HepG2 (cell line): Measurements from ENCODE around the gene UNC93A. TPM values are rescaled to one million over a fixed set of nuclear protein-coding genes. Genes with fewer than 3 reads are reported as not detected.

Experiments
- ATAC-seq: fragments of 200-7000 bp; cut with Tn5 transposase; 3 replicates; pipeline ENCODE4 v1.9.1; 2020; ENCODE audit warnings: mild to moderate bottlenecking, moderate library complexity
- BruUV-seq: library from RNA; stranded (reverse); fragments of 400-500 nt; replicated peaks from 2 replicates; lab custom pipeline; 2021; lab: Mats Ljungman, UMichigan
- CTCF ChIA-PET: fragments of 300-600 bp; formaldehyde crosslinking; extraction: SDS; loops from one replicate; lab custom pipeline; 2021; ENCODE audit warnings: low total read pairs, inconsistent platforms, low intra/inter-chr PET ratio; lab: Yijun Ruan, JAX
- POLR2A ChIA-PET: fragments of 350-600 bp; sonication (Branson Sonifier 250); formaldehyde crosslinking; loops from one replicate; lab custom pipeline; 2020; ENCODE audit warnings: antibody characterized with exemption, inconsistent platforms; lab: Yijun Ruan, JAX
- DNase-seq: peaks from one replicate; pipeline ENCODE4 v3.0.0-alpha.2; 2015; ENCODE audit warnings: low spot score
- FAIRE-seq: peaks from 3 replicates; lab custom pipeline; 2011; peaks lifted over from hg19 to GRCh38; lab: Jason Lieb, UNC
- H2AFZ ChIP-seq: one replicate; pipeline ENCODE4 v1.6.1; 2011; ENCODE audit warnings: low read length, inconsistent platforms
- H3K27ac ChIP-seq: fragments of 300-600 bp; 3 replicates; pipeline ENCODE4 v1.8.0; 2011; ENCODE audit warnings: mixed run types, mild to moderate bottlenecking, mixed read lengths, low read length, inconsistent platforms; ENCODE audit not compliant: insufficient read depth; ENCODE audit errors: extremely low read length
- H3K27me3 ChIP-seq, 2 experiments: fragments of 200-600 bp in 1 of 2; 2 replicates in 1 of 2; 3 replicates in 1 of 2; pipeline versions ENCODE4 v1.6.0 to v1.8.0; 2011; ENCODE audit warnings: low read length in 2 of 2, mild to moderate bottlenecking in 2 of 2, moderate library complexity in 2 of 2, inconsistent platforms in 1 of 2; ENCODE audit not compliant: insufficient read depth in 2 of 2, control insufficient read depth in 1 of 2
- H3K36me3 ChIP-seq, 2 experiments: fragments of 200-600 bp in 1 of 2; replicated peaks in 1 of 2; 2 replicates in 1 of 2; 3 replicates in 1 of 2; pipeline versions ENCODE4 v1.5.1 to v1.8.0; 2011; ENCODE audit warnings: low read length in 2 of 2, inconsistent platforms in 1 of 2; ENCODE audit not compliant: insufficient read depth in 2 of 2, control insufficient read depth in 1 of 2
- H3K4me1 ChIP-seq: 2 replicates; pipeline ENCODE4 v1.5.1; 2012; ENCODE audit warnings: low read length, inconsistent platforms; ENCODE audit not compliant: insufficient read depth
- H3K4me2 ChIP-seq: 2 replicates; pipeline ENCODE4 v1.6.0; 2011; ENCODE audit warnings: low read depth, low read length, inconsistent platforms
- H3K4me3 ChIP-seq, 3 experiments: fragments of 200-600 bp in 1 of 3; sonication (generic), shearing (Covaris generic) in 1 of 3; replicated peaks in 1 of 3; 2 replicates each; pipeline ENCODE4 v1.5.1; 2011 to 2016; ENCODE audit warnings: low read length in 3 of 3, inconsistent platforms in 2 of 3, low read depth in 2 of 3, mild to moderate bottlenecking in 2 of 3, control low read depth in 1 of 3, mixed read lengths in 1 of 3; ENCODE audit not compliant: insufficient read depth in 1 of 3
- H3K79me2 ChIP-seq: one replicate; pipeline ENCODE4 v1.6.1; 2011; ENCODE audit warnings: low read length, inconsistent platforms; ENCODE audit not compliant: insufficient read depth
- H3K9ac ChIP-seq: 2 replicates; pipeline ENCODE4 v1.6.0; 2011; ENCODE audit warnings: mild to moderate bottlenecking, low read depth, low read length, inconsistent platforms; ENCODE audit not compliant: insufficient read depth
- H3K9me3 ChIP-seq: 2 replicates; pipeline ENCODE4 v1.5.1; 2012; ENCODE audit warnings: mild to moderate bottlenecking, low read length
- H4K20me1 ChIP-seq: 2 replicates; pipeline ENCODE4 v1.6.0; 2011; ENCODE audit warnings: inconsistent platforms, mild to moderate bottlenecking, low read length, moderate library complexity; ENCODE audit not compliant: insufficient read depth
- CBX1 ChIP-seq: IDR thresholded peaks from one replicate; pipeline ENCODE4 v1.6.1; 2016; ENCODE audit warnings: antibody characterized with exemption, low read depth
- CCDC6 ChIP-seq: sonication (generic); formaldehyde crosslinking; IDR thresholded peaks from 2 replicates; pipeline ENCODE4 v1.8.1; 2022; ENCODE audit warnings: mild to moderate bottlenecking, missing genetic modification reagents, moderate library complexity
- HCFC1 ChIP-seq: fragments of 150-350 bp; IDR thresholded peaks from 2 replicates; pipeline ENCODE4 v1.6.1; 2014; ENCODE audit warnings: low read depth, low read length
- HNF4A ChIP-seq: sonication (generic); formaldehyde crosslinking; IDR thresholded peaks from 2 replicates; pipeline ENCODE4 v1.4.0; 2020; ENCODE audit warnings: missing genetic modification reagents
- MED1 ChIP-seq: sonication (generic); formaldehyde crosslinking; IDR thresholded peaks from 2 replicates; pipeline ENCODE4 v1.4.0; 2020; ENCODE audit warnings: missing genetic modification reagents
- NAIF1 ChIP-seq: sonication (generic); formaldehyde crosslinking; IDR thresholded peaks from 2 replicates; pipeline ENCODE4 v1.5.0; 2020; ENCODE audit warnings: mild to moderate bottlenecking, missing genetic modification reagents, borderline replicate concordance
- NFE2 ChIP-seq: sonication (generic); formaldehyde crosslinking; IDR thresholded peaks from 2 replicates; pipeline ENCODE4 v1.4.0; 2020; ENCODE audit warnings: missing genetic modification reagents
- RARA ChIP-seq: IDR thresholded peaks from 2 replicates; pipeline ENCODE4 v1.6.1; 2016; ENCODE audit warnings: missing genetic modification reagents, missing compliant biosample characterization
- TAF15 ChIP-seq: fragments of 200-400 bp; formaldehyde crosslinking; IDR thresholded peaks from one replicate; pipeline ENCODE4 v1.6.1; 2018; ENCODE audit warnings: mild to moderate bottlenecking, low read depth, low read length; ENCODE audit not compliant: poor library complexity, severe bottlenecking
- ZFP82 ChIP-seq: sonication (generic); formaldehyde crosslinking; IDR thresholded peaks from 2 replicates; pipeline ENCODE4 v1.5.1; 2020; ENCODE audit warnings: mild to moderate bottlenecking, missing genetic modification reagents, borderline replicate concordance
- ZFY ChIP-seq: sonication (generic); formaldehyde crosslinking; IDR thresholded peaks from 2 replicates; pipeline ENCODE4 v1.4.0; 2020; ENCODE audit warnings: missing genetic modification reagents
- ZNF775 ChIP-seq: sonication (generic); formaldehyde crosslinking; IDR thresholded peaks from 2 replicates; pipeline ENCODE4 v1.4.0; 2020; ENCODE audit warnings: missing genetic modification reagents, mild to moderate bottlenecking, moderate library complexity, borderline replicate concordance
- WGBS: methylation state at CpG from one replicate; pipeline ENCODE4 v1.1.6; 2017; ENCODE audit warnings: low lambda C conversion rate; 5-methylcytosine and 5-hydroxymethylcytosine counted together
- in situ Hi-C: cut with HindIII; loops from 2 replicates; pipeline ENCODE4 v1.10.0; 2017; ENCODE audit warnings: low pct_unique_long_range_greater_than_20kb; ENCODE audit not compliant: extremely low pct_ligation_motif_present
- intact Hi-C: fragments of 100-400 bp; cut with micrococcal nuclease; formaldehyde crosslinking; loops from one replicate; pipeline ENCODE4 v1.10.0; 2022; ENCODE audit not compliant: unreplicated experiment
- polyA plus RNA-seq, 8 experiments: library from polyadenylated mRNA; depleted of rRNA in 3 of 8; stranded (reverse) in 7 of 8; unstranded in 1 of 8; fragments of >200 nt; fragmentation: Illumina TruSeq in 4 of 8; extraction: Trizol in 4 of 8; gene quantifications; 2 replicates each; pipeline versions ENCODE4 v1.2.1 to v1.2.3, GENCODE V29; 2011 to 2016; ENCODE audit warnings: low read depth in 4 of 8, missing spikeins in 1 of 8, mixed read lengths in 1 of 8; ENCODE audit not compliant: insufficient read depth in 1 of 8
- total RNA-seq, 5 experiments: library from RNA; depleted of rRNA; stranded (reverse); fragments of >200 nt; fragmentation: Illumina TruSeq; extraction: Trizol; gene quantifications; 2 replicates each; pipeline ENCODE4 v1.2.3, GENCODE V29; 2016; ENCODE audit warnings: low read depth in 1 of 5
- TF ChIP-seq, protein P1 (sequence below): sonication (generic); formaldehyde crosslinking; IDR thresholded peaks from 2 replicates; pipeline ENCODE4 v1.5.1; 2020; ENCODE audit warnings: missing genetic modification reagents, mild to moderate bottlenecking, borderline replicate concordance
- TF ChIP-seq, protein P2 (sequence below): sonication (generic); formaldehyde crosslinking; IDR thresholded peaks from 2 replicates; pipeline ENCODE4 v1.9.0; 2022; ENCODE audit warnings: missing genetic modification reagents, mild to moderate bottlenecking, borderline replicate concordance
- TF ChIP-seq, protein P3 (sequence below): sonication (generic); formaldehyde crosslinking; IDR thresholded peaks from 2 replicates; pipeline ENCODE4 v1.9.0; 2021; ENCODE audit warnings: missing genetic modification reagents, borderline replicate concordance

UNC93A gene
- total and polyA plus RNA-seq, 2 of the 13 experiments (the other 11 are each of a cell fraction or from before 2014, with no cell fraction given): 11.0 to 42.7 TPM

DNA sequence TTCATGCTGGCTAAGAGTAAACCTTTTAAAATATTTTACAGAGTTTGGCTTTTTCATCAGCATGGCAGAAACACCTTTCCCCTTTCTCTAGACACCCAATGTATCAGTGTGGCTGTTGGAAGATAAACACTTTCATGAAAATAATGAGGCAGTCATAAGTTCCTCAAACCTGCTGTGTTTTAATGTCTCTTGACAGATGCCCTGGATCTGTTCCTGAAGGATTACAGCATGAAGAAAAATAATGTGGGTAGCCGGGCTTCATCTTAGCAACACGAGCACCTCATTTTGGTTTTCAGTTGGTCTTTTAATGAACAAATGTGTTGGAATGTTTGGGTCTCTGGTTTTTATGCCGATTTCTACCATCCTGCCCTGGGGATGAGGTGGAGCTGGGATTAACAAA lies 45.5 kb upstream of the UNC93A start:
- no TSS peak for BruUV-seq
- TF ChIP-seq NFE2 (CRISPR knock-in tag): no peak
- TF ChIP-seq HCFC1: no peak
- no peak for TF ChIP-seq CBX1
- TF ChIP-seq ZFP82: no peak
- no peak for TF ChIP-seq HNF4A
- no peak for TF ChIP-seq MED1
- TF ChIP-seq CCDC6 (CRISPR knock-in tag): no peak
- no peak for TF ChIP-seq NAIF1
- H3K27ac ChIP-seq: no peak overlapping the region
- no peaks in the 10 kb centered on the region for H3K9me3 ChIP-seq
- ChIA-PET POLR2A (interaction anchor here (1.9 kb wide), 1 partner anchor 23 kb away, joined by 7 read pairs; no protein-coding TSS in a partner anchor), CTCF (no interaction called here)
- no peak for FAIRE-seq
- ATAC-seq: no peak
- H3K27me3 ChIP-seq: no peaks in the 10 kb centered on the region
- DNase-seq: no peak
- intact Hi-C loops: no loop called here
- H3K4me2 ChIP-seq: no peak overlapping the region
- H2AFZ ChIP-seq: no peak overlapping the region
- WGBS: 94% methylated on average over 3 of the region's 3 CpGs
- H3K79me2 ChIP-seq: no peaks in the 10 kb centered on the region
- no peak overlapping the region for H3K4me3 ChIP-seq
- in situ Hi-C loops: no loop called here
- no peaks in the 10 kb centered on the region for H4K20me1 ChIP-seq
- H3K36me3 ChIP-seq: no peaks in the 10 kb centered on the region
- H3K4me1 ChIP-seq: peaks cover 73% of the 10 kb centered on the region
- no peak overlapping the region for H3K9ac ChIP-seq

DNA sequence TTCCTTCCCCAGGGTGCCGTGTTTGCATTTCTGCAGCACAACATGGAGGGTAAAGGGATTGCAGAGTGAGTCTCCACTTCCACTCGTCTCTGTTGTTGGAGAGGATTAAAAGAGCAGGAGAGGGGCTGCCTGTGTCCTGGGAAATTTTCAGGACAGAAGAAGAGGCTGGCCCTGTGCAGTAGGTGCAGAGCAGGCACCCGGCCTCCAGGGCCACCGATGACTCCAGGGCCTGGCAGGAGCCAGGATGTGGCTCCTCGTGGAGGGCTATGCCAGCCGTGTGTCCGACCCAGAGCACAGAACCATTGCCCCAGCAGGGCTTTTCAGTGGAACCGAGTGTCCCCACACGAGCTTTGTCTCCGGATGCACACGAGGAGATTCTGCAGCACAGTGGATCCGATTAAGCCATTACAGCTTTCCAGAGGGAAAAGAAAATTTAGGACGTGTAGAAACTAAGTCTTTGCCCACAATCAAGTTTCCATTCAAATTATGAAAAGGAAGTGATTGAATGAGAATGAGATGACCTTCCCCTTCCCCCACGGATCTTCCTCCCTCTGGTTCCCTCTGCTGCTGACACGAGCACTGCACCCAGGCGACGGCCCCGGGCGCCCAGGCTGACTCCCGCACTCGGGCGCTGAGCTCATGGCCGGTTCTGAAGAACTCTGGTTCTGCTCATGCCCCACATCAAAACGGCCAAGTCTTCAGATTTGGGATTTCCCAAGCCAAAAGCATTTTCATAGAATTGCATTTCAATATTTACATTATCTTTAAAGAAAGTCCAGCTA lies 43.1 kb upstream of the UNC93A start:
- no peaks in the 10 kb centered on the region for H3K27me3 ChIP-seq
- in situ Hi-C loops (no loop called here), intact Hi-C loops (no loop called here)
- no peaks in the 10 kb centered on the region for H3K9me3 ChIP-seq
- DNase-seq (no peak), ATAC-seq (peak; percentile 46), FAIRE-seq (no peak)
- POLR2A ChIA-PET: interaction anchor here (0.7 to 1.9 kb wide), 3 partner anchors 8 to 28 kb away, joined by 3 to 7 read pairs (median 6); no protein-coding TSS in a partner anchor
- H3K36me3 ChIP-seq: no peaks in the 10 kb centered on the region
- H4K20me1 ChIP-seq: no peaks in the 10 kb centered on the region
- no peak overlapping the region for H3K27ac ChIP-seq
- no TSS peak for BruUV-seq
- H3K4me1 ChIP-seq: peaks cover 49% of the 10 kb centered on the region
- no peak overlapping the region for H2AFZ ChIP-seq
- no peaks in the 10 kb centered on the region for H3K79me2 ChIP-seq
- CTCF ChIA-PET: no interaction called here
- H3K4me3 ChIP-seq: no peak overlapping the region
- WGBS: 86% methylated on average over 24 of the region's 24 CpGs
- no peak overlapping the region for H3K4me2 ChIP-seq
- no peak overlapping the region for H3K9ac ChIP-seq
- TF ChIP-seq RARA (CRISPR knock-in tag): no peak
- TF ChIP-seq, protein P1, sequence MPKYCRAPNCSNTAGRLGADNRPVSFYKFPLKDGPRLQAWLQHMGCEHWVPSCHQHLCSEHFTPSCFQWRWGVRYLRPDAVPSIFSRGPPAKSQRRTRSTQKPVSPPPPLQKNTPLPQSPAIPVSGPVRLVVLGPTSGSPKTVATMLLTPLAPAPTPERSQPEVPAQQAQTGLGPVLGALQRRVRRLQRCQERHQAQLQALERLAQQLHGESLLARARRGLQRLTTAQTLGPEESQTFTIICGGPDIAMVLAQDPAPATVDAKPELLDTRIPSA (CRISPR knock-in tag): no peak
- TF ChIP-seq, protein P2, sequence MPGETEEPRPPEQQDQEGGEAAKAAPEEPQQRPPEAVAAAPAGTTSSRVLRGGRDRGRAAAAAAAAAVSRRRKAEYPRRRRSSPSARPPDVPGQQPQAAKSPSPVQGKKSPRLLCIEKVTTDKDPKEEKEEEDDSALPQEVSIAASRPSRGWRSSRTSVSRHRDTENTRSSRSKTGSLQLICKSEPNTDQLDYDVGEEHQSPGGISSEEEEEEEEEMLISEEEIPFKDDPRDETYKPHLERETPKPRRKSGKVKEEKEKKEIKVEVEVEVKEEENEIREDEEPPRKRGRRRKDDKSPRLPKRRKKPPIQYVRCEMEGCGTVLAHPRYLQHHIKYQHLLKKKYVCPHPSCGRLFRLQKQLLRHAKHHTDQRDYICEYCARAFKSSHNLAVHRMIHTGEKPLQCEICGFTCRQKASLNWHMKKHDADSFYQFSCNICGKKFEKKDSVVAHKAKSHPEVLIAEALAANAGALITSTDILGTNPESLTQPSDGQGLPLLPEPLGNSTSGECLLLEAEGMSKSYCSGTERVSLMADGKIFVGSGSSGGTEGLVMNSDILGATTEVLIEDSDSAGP (CRISPR knock-in tag): no peak
- TF ChIP-seq, protein P3, sequence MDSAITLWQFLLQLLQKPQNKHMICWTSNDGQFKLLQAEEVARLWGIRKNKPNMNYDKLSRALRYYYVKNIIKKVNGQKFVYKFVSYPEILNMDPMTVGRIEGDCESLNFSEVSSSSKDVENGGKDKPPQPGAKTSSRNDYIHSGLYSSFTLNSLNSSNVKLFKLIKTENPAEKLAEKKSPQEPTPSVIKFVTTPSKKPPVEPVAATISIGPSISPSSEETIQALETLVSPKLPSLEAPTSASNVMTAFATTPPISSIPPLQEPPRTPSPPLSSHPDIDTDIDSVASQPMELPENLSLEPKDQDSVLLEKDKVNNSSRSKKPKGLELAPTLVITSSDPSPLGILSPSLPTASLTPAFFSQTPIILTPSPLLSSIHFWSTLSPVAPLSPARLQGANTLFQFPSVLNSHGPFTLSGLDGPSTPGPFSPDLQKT: no peak
- TF ChIP-seq ZNF775: no peak
- TF ChIP-seq TAF15: no peak
- TF ChIP-seq ZFY (CRISPR knock-in tag): no peak
